ENCODE results near the gene CYP27B1. TPM values are rescaled to one million over a fixed set of nuclear protein-coding genes. Genes with fewer than 3 reads are reported as not detected.

The CYP27B1 gene, protein sequence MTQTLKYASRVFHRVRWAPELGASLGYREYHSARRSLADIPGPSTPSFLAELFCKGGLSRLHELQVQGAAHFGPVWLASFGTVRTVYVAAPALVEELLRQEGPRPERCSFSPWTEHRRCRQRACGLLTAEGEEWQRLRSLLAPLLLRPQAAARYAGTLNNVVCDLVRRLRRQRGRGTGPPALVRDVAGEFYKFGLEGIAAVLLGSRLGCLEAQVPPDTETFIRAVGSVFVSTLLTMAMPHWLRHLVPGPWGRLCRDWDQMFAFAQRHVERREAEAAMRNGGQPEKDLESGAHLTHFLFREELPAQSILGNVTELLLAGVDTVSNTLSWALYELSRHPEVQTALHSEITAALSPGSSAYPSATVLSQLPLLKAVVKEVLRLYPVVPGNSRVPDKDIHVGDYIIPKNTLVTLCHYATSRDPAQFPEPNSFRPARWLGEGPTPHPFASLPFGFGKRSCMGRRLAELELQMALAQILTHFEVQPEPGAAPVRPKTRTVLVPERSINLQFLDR
- total RNA-seq (0.07 and 1.3 TPM in 2 replicates), polyA plus RNA-seq (0.33 TPM in 1 of 2 replicates, not detected in the other)

DNA sequence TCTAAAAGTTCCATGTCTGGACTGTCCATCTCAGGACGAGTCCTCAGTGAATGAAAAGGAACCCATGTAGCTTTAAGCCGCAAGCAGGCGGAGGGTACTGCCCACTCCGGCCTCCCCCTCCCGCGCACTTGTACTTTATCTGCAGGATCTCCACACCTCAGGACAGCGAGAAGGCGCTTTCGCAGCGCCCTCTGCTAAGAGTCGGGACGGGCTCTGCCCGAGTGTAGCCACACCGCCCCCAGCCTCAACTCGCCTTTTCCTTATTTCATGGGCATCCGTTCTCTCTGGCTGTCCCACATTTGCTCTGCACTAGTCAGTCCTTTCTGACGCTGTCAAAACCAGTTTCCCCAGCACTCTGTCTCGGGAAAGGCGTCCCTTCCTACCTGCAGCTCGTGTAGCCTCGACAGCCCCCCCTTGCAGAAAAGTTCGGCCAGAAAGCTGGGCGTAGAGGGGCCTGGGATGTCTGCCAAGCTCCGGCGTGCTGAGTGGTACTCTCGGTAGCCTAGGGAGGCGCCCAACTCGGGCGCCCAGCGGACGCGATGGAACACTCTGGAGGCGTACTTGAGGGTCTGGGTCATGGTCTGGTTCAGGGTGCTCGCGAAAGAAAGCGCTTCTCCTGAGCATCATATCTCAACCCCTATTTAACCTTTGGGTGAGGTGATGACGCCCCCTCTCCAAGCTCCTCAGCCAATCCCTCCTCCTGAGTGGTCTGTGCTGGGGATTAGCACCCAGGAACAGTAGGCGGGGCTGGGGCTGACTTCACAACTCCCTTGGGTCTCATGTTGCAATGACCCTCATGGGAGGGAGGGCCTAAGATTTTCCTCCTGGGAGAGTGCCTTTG, at the start of gene CYP27B1:
Gene CYP27B1 (minus strand): TSS at position 615 of the 841 bp plus-strand sequence. CDS start 37 bp downstream, at position 578.
- DNase-seq (ENCODE audit: low read depth in 1 of 2, low spot score in 1 of 2) = peak; percentile 45 to 59
- TF ChIP-seq, protein P1, sequence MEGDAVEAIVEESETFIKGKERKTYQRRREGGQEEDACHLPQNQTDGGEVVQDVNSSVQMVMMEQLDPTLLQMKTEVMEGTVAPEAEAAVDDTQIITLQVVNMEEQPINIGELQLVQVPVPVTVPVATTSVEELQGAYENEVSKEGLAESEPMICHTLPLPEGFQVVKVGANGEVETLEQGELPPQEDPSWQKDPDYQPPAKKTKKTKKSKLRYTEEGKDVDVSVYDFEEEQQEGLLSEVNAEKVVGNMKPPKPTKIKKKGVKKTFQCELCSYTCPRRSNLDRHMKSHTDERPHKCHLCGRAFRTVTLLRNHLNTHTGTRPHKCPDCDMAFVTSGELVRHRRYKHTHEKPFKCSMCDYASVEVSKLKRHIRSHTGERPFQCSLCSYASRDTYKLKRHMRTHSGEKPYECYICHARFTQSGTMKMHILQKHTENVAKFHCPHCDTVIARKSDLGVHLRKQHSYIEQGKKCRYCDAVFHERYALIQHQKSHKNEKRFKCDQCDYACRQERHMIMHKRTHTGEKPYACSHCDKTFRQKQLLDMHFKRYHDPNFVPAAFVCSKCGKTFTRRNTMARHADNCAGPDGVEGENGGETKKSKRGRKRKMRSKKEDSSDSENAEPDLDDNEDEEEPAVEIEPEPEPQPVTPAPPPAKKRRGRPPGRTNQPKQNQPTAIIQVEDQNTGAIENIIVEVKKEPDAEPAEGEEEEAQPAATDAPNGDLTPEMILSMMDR (IDR thresholded peaks at IDR 0.05; ENCODE audit: low read depth, low read length) = peak; percentile 14
- H3K4me3 ChIP-seq = peak within 1 kb of the TSS; percentile 9
- no peaks in the 10 kb centered on the region for H3K9me3 ChIP-seq (ENCODE audit: low read depth)
- peaks cover 4% of the 10 kb centered on the region for H3K4me1 ChIP-seq (ENCODE audit: low read depth)
- no peaks in the 10 kb centered on the region for H3K36me3 ChIP-seq
- no peak within 1 kb of the TSS for H3K27ac ChIP-seq
- peaks cover 62% of the 10 kb centered on the region for H3K27me3 ChIP-seq

DNA sequence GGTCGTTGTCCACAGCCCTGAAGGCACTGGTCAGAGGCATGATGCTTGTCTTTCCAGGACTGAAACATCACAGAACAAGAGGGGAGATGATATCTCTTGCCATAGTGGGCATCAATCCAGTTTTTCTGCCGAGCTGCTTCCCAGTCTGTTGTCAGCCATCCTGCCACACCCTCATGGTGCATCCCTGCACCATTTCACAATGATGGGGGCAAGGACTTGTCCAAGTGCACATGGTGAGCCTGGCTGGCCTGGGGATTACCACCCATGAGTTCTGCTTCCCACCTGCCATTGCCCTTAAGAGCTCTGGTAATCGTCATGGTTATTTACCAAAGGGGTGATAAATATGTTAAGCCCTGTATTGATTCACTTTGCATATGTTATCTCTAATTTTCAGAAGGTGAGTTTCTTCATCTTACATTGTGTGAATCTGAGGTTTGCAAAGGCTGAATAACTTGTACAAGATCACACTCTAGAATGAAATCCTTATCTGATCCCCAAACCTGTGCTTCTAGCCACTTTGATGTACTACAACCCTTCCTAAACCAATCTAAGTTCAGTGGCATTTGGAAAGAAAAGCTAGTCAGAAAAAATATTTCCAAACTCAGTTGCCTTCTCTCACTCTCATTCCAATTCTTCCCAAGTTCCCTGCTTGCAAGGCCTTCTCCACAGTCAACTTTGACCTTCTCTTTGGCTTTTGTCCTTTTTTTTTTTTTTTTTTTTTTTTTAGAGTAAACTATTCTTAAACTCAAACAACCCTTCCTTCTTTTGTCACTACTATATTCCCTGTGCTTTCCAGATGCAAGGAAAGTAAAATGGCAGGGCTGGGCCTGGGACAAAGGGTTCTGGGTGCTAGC, 49.4 kb upstream of the CYP27B1 start:
- no peak for DNase-seq (ENCODE audit: low read depth in 1 of 2, low spot score in 1 of 2)
- Histone ChIP-seq H3K9me3 (ENCODE audit: low read depth) (no peaks in the 10 kb centered on the region), H3K4me1 (ENCODE audit: low read depth) (no peaks in the 10 kb centered on the region), H3K36me3 (peaks cover 11% of the 10 kb centered on the region), H3K4me3 (no peak overlapping the region), H3K27ac (no peak overlapping the region), H3K27me3 (no peaks in the 10 kb centered on the region)
- TF ChIP-seq, protein P1 (IDR thresholded peaks at IDR 0.05; ENCODE audit: low read depth, low read length) = no peak

DNA sequence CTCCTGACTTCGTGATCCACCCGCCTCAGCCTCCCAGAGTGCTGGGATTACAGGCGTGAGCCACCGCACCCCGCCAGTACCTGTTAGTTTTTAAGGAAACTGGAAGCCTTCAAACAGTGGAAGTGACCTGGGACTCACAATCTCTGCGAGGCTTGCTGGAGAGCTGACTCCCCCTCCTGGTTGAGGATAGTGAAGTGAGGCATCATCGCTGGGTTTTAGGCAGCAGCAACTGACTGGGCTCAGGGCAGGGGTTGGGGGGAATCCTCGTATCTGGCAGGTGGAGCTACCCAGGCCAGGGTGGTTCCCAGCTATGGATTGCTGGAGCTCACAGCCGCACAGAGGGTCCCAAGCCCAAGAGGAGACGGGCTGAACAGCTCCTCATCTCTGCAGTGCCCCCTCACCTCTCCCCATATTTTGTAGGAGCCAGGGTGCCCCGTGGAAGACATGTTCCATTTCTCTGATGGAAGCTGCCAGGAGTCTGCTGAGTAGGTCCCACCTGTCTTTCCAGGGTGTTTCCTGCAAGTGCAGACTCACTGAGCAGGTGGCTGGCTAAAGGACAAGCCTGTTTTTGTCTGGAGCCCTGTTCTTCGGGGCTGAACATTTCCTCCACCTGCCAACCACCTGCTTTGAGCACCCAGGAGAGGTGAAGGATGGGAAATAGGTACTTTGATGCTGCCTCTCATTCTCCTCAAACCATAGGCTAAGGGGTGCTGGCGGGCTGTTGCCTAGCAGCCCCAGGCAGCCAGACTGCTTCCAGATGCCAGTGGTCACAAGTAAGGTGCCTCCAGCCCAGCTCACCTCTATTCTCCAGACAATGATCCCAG, 48.5 kb upstream of the CYP27B1 start:
- DNase-seq (ENCODE audit: low read depth in 1 of 2, low spot score in 1 of 2) = no peak
- Histone ChIP-seq H3K27me3 (no peaks in the 10 kb centered on the region), H3K4me1 (ENCODE audit: low read depth) (no peaks in the 10 kb centered on the region), H3K9me3 (ENCODE audit: low read depth) (no peaks in the 10 kb centered on the region), H3K27ac (no peak overlapping the region), H3K36me3 (peaks cover 9% of the 10 kb centered on the region), H3K4me3 (no peak overlapping the region)
- TF ChIP-seq, protein P1 (IDR thresholded peaks at IDR 0.05; ENCODE audit: low read depth, low read length) = peak; percentile 23

DNA sequence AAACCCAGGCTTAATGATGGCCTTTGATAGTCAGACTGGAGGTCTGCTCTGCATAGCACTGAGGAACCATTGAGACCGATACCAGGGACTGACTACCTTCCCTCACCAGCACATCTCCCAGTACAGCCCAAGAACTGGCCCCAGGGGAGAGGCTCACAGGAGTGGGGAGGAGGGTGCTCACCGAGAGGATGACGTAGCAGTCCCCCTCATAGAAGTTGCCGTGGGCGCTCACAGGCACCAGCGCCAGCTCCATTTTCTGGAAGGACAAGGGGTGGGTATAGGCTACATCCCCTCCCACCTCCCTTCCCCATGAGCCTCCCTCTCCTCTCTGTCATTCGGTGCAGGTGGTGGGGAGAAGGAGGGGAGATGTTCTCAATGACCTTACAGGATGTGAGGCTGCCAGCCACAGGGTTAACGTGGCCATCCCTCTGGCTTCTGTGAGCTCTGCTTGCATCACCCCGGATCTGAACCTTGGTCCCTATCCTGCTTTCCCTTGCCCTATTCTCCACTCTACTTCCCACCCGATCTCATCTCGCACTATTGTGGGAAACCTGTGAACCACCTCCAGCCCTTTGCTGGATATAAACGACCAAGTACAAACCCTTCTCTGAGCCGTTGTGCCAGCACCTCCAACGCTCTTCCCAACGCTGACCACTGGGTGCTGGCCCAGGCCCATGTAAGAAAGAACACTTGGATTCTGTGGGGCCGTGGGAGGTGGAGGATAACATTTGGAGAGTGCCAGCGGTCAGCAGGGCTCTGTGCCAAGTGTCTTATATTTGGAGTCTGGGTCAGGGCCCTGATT, 47.3 kb upstream of the CYP27B1 start:
- H3K4me3 ChIP-seq = no peak overlapping the region
- H3K36me3 ChIP-seq = peaks cover 7% of the 10 kb centered on the region
- no peak overlapping the region for H3K27ac ChIP-seq
- no peaks in the 10 kb centered on the region for H3K27me3 ChIP-seq
- no peaks in the 10 kb centered on the region for H3K9me3 ChIP-seq (ENCODE audit: low read depth)
- no peaks in the 10 kb centered on the region for H3K4me1 ChIP-seq (ENCODE audit: low read depth)
- TF ChIP-seq, protein P1 (IDR thresholded peaks at IDR 0.05; ENCODE audit: low read depth, low read length) = peak; percentile 47
- DNase-seq (ENCODE audit: low read depth in 1 of 2, low spot score in 1 of 2) = peak in 1 of 2 donors; percentile 91
